Stimulated activated CD8-positive, alpha-beta memory T cell treated with anti-CD3 and anti-CD28 coated beads, Interleukin-2, amount 100 ng/mL, for 48 hours (primary cell): ENCODE results near the gene BLOC1S4.

Source experiments
- DNase-seq, 2 donors: peaks; one replicate each; pipeline ENCODE4 v3.0.0-alpha.2; 2020; ENCODE audit warnings: low read depth in 2 of 2

Gene BLOC1S4

DNA sequence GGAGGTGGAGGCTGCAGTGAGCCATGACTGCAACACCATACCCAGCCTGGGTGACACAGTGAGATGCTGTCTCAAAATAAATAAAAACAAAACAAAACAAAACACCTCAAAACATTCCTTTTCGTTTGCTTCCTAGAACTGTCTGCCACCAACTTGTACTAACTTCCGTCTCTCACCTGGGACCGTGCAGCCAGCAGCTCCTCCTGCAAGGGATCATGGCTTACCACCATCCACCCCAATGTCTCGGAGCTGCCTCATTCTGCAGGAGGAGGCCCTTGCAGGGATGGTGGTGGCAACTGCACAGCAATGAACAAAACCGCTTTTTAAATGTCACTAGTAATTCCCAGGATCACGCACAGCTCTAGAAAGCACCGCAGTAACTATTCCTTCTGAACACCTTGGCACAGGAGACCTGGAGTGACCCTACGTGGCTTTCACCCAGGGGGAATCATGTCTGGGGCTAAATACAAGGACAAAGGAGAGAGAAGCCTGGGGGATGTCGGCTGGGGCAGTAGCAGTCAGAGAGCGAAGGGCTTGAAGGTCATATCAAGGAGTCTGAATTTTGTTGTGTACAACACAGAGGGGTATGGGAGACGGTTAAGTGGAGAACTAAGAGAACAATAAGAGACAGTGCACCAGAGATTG is 49.1 kb downstream of the BLOC1S4 start:
- DNase-seq, result no peak

DNA sequence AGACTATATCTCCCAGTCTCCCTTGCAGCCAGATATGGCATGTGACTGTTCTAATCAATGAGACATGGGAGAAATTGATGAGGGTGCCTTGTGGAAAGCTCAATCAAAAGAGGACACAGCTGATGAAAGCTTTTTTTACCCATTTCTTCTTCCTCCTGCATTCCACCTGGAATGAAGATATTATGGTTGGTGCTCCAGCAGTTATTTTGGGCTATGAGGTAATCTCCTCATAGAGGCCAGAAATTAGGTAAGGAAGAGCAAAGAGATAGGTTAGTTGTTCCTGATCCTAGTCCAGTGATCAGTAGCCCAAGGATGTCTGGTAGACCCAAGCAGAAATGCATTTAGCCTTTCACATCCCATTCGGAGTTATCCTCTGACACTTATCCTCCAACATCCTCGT is 49.7 kb downstream of the BLOC1S4 start:
- no peak for DNase-seq
